ENCODE data around the gene THRB.

THRB gene

GRCh38 chr3:24494618-24495325 is at the start of gene THRB:
Gene THRB (minus strand): TSS chr3:24494850.
- DNase-seq, result peak; percentile 74

- DNase-seq, result no peak
Measured at GRCh38 chr3:24541935-24542334, 47.3 kb upstream of the THRB start.

- no peak for DNase-seq
Measured at GRCh38 chr3:24540821-24541220, 46.2 kb upstream of the THRB start.

GRCh38 chr3:24539699-24540098 is 45.0 kb upstream of the THRB start:
- no peak for DNase-seq

- no peak for DNase-seq
Measured at GRCh38 chr3:24538891-24539290, 44.2 kb upstream of the THRB start.

GRCh38 chr3:24533561-24534193 is 39.0 kb upstream of the THRB start:
- DNase-seq, result no peak

GRCh38 chr3:24530471-24530870 is 35.8 kb upstream of the THRB start:
- no peak for DNase-seq

- no peak for DNase-seq
Measured at GRCh38 chr3:24529210-24529609, 34.6 kb upstream of the THRB start.

GRCh38 chr3:24526640-24527212 is 32.1 kb upstream of the THRB start:
- no peak for DNase-seq

- no peak for DNase-seq
Measured at GRCh38 chr3:24525557-24525956, 30.9 kb upstream of the THRB start.

- no peak for DNase-seq
Measured at GRCh38 chr3:24525022-24525421, 30.4 kb upstream of the THRB start.

- no peak for DNase-seq
Measured at GRCh38 chr3:24523988-24524727, 29.5 kb upstream of the THRB start.

- DNase-seq, result no peak
Measured at GRCh38 chr3:24523215-24523614, 28.6 kb upstream of the THRB start.

- DNase-seq, result no peak
Measured at GRCh38 chr3:24522146-24522579, 27.5 kb upstream of the THRB start.

GRCh38 chr3:24521420-24522145 is 26.9 kb upstream of the THRB start:
- peak; percentile 38 for DNase-seq

- DNase-seq, result no peak
Measured at GRCh38 chr3:24520976-24521419, 26.3 kb upstream of the THRB start.

- no peak for DNase-seq
Measured at GRCh38 chr3:24520101-24520495, 25.4 kb upstream of the THRB start.

GRCh38 chr3:24519368-24520100 is 24.9 kb upstream of the THRB start:
- no peak for DNase-seq

GRCh38 chr3:24518990-24519367 is 24.3 kb upstream of the THRB start:
- DNase-seq, result no peak

- DNase-seq, result no peak
Measured at GRCh38 chr3:24514119-24514518, 19.5 kb upstream of the THRB start.

- DNase-seq, result no peak
Measured at GRCh38 chr3:24513463-24513862, 18.8 kb upstream of the THRB start.

GRCh38 chr3:24512564-24513197 is 18.0 kb upstream of the THRB start:
- DNase-seq, result no peak

Measured in midbrain (tissue), 1 donor.